Right renal cortex interstitium (tissue), 3 donors: ENCODE data around the gene PLAGL1. TPM values are rescaled to one million over a fixed set of nuclear protein-coding genes. Genes with fewer than 3 reads are reported as not detected.

Source experiments
- polyA plus RNA-seq, 3 donors: library from polyadenylated mRNA; unstranded; fragments of 120-200 nt; gene quantifications; one replicate each; pipeline ENCODE4 v1.2.1, GENCODE V29; 2013; ENCODE audit not compliant: insufficient read length in 3 of 3

The PLAGL1 gene
- polyA plus RNA-seq, 3 donors: 67.2 to 73.1 (median 68.5) TPM

Other genes with a start within 250 kb of the PLAGL1 start
- 10 to 100 TPM; 40.7 to 48.5 (median 47.5) TPM for gene LTV1, start 164.9 kb downstream of the PLAGL1 start, polyA plus RNA-seq
- gene ZC2HC1B, start 143.8 kb downstream of the PLAGL1 start, polyA plus RNA-seq: not detected
- gene SF3B5, start 87.3 kb upstream of the PLAGL1 start, polyA plus RNA-seq: 100 to 1,000 TPM; 129 to 138 (median 132) TPM
- 1 to 10 TPM in 1 of 3 donors, under 1 TPM in 2; 0.69 to 1.0 (median 0.97) TPM for gene STX11, start 142.3 kb upstream of the PLAGL1 start, polyA plus RNA-seq